HuH-7 (cell line): Measurements from ENCODE around the gene PRPF4.

Source experiments
- DNase-seq: peaks from one replicate; pipeline ENCODE4 v3.0.0; 2011; ENCODE audit warnings: low spot score

PRPF4 gene

GRCh38 chr9:113311961-113312360 lies 36.5 kb downstream of the PRPF4 start:
- no peak for DNase-seq

GRCh38 chr9:113313261-113313660 lies 37.8 kb downstream of the PRPF4 start:
- DNase-seq, result no peak

GRCh38 chr9:113315231-113315630 lies 39.8 kb downstream of the PRPF4 start:
- DNase-seq, result no peak

- DNase-seq, result no peak
Measured at GRCh38 chr9:113316030-113316429, 40.6 kb downstream of the PRPF4 start.

- no peak for DNase-seq
Measured at GRCh38 chr9:113317777-113318176, 42.3 kb downstream of the PRPF4 start.

- no peak for DNase-seq
Measured at GRCh38 chr9:113319054-113319453, 43.6 kb downstream of the PRPF4 start.

GRCh38 chr9:113320051-113320450 lies 44.6 kb downstream of the PRPF4 start:
- DNase-seq, result no peak

GRCh38 chr9:113322671-113323070 lies 47.2 kb downstream of the PRPF4 start:
- no peak for DNase-seq

- no peak for DNase-seq
Measured at GRCh38 chr9:113326230-113326629, 50.8 kb downstream of the PRPF4 start.

- DNase-seq, result no peak
Measured at GRCh38 chr9:113328045-113328782, 52.8 kb downstream of the PRPF4 start.

GRCh38 chr9:113331780-113332179 lies 56.3 kb downstream of the PRPF4 start:
- DNase-seq, result no peak

GRCh38 chr9:113337714-113338113 lies 62.3 kb downstream of the PRPF4 start:
- no peak for DNase-seq

- peak; percentile 92 for DNase-seq
Measured at GRCh38 chr9:113340011-113340699, 64.7 kb downstream of the PRPF4 start, which contains the start of gene WDR31. Gene WDR31, minus strand, starts transcription at chr9:113340275. Its CDS starts 8,253 bp downstream, at chr9:113332022.

- no peak for DNase-seq
Measured at GRCh38 chr9:113341712-113342410, 66.4 kb downstream of the PRPF4 start.
